Stimulated activated CD8-positive, alpha-beta memory T cell treated with anti-CD3 and anti-CD28 coated beads, Interleukin-15, amount 100 ng/mL, for 1 hour (primary cell): ENCODE results near the gene AGBL3.
"Not testable (repeated sequence)": the region's sequence is repeated elsewhere in the genome, so short reads cannot be mapped to it uniquely, and the experiment has no call there.

Experiments used
- DNase-seq: peaks from one replicate; pipeline ENCODE4 v3.0.0-alpha.2; 2020; ENCODE audit warnings: low read depth

Gene AGBL3

GRCh38 chr7:135076882-135077281 is 90.6 kb downstream of the AGBL3 start:
- DNase-seq, result no peak

GRCh38 chr7:135077642-135078041 is 91.3 kb downstream of the AGBL3 start:
- DNase-seq, result no peak

GRCh38 chr7:135078051-135078450 is 91.7 kb downstream of the AGBL3 start:
- no peak for DNase-seq

- DNase-seq, result no peak
Observed at GRCh38 chr7:135079068-135079467, 92.8 kb downstream of the AGBL3 start.

- no peak for DNase-seq
Observed at GRCh38 chr7:135083005-135083404, 96.7 kb downstream of the AGBL3 start.

- no peak for DNase-seq
Observed at GRCh38 chr7:135088566-135088965, 102.3 kb downstream of the AGBL3 start.

- no peak for DNase-seq
Observed at GRCh38 chr7:135091717-135092116, 105.4 kb downstream of the AGBL3 start.

- DNase-seq, result no peak
Observed at GRCh38 chr7:135094472-135095237, 108.3 kb downstream of the AGBL3 start.

GRCh38 chr7:135095450-135095849 is 109.1 kb downstream of the AGBL3 start:
- DNase-seq, result no peak

GRCh38 chr7:135098391-135098790 is 112.1 kb downstream of the AGBL3 start:
- DNase-seq, result no peak

GRCh38 chr7:135100856-135101255 is 114.5 kb downstream of the AGBL3 start:
- no peak for DNase-seq

- no peak for DNase-seq
Observed at GRCh38 chr7:135102372-135102771, 116.1 kb downstream of the AGBL3 start.

GRCh38 chr7:135109562-135109961 is 123.3 kb downstream of the AGBL3 start:
- DNase-seq, result no peak

- DNase-seq, result no peak
Observed at GRCh38 chr7:135109976-135110375, 123.7 kb downstream of the AGBL3 start.

- DNase-seq, result no peak
Observed at GRCh38 chr7:135111379-135111778, 125.1 kb downstream of the AGBL3 start.

- no peak for DNase-seq
Observed at GRCh38 chr7:135114622-135115021, 128.3 kb downstream of the AGBL3 start.

GRCh38 chr7:135117096-135117495 is 130.8 kb downstream of the AGBL3 start:
- no peak for DNase-seq

- no peak for DNase-seq
Observed at GRCh38 chr7:135121868-135122267, 135.6 kb downstream of the AGBL3 start.

- DNase-seq, result not testable (repeated sequence)
Observed at GRCh38 chr7:135124631-135125030, 138.3 kb downstream of the AGBL3 start.

- DNase-seq, result no peak
Observed at GRCh38 chr7:135128931-135129330, 142.6 kb downstream of the AGBL3 start.

GRCh38 chr7:135129579-135129978 is 143.3 kb downstream of the AGBL3 start:
- no peak for DNase-seq

- DNase-seq, result no peak
Observed at GRCh38 chr7:135143885-135144668, 157.8 kb downstream of the AGBL3 start.

GRCh38 chr7:135147341-135147898 is 161.1 kb downstream of the AGBL3 start:
- DNase-seq, result no peak
